Muscle of leg (tissue), 11 donors: ENCODE data around the gene WAC. TPM values are rescaled to one million over a fixed set of nuclear protein-coding genes. Genes with fewer than 3 reads are reported as not detected.
"Not testable (repeated sequence)": the region's sequence is repeated elsewhere in the genome, so short reads cannot be mapped to it uniquely, and the experiment has no call there.

Experiments
- DNase-seq: peaks from one replicate; pipeline ENCODE4 v3.0.0; 2013
- H3K27ac ChIP-seq: one replicate; pipeline ENCODE4 v1.5.1; 2013; ENCODE audit warnings: mild to moderate bottlenecking, low read length, control low read depth
- H3K27me3 ChIP-seq: one replicate; pipeline ENCODE4 v1.6.1; 2013; ENCODE audit warnings: low read length; ENCODE audit not compliant: control insufficient read depth, insufficient read depth
- H3K36me3 ChIP-seq: one replicate; pipeline ENCODE4 v1.6.1; 2013; ENCODE audit warnings: low read length; ENCODE audit not compliant: control insufficient read depth, insufficient read depth
- H3K4me1 ChIP-seq: one replicate; pipeline ENCODE4 v1.6.1; 2013; ENCODE audit warnings: low read length; ENCODE audit not compliant: control insufficient read depth, insufficient read depth
- H3K4me3 ChIP-seq: one replicate; pipeline ENCODE4 v1.5.1; 2013; ENCODE audit warnings: low read length, control low read depth
- H3K9me3 ChIP-seq: replicated peaks from 2 replicates; pipeline ENCODE4 v1.6.1; 2013; ENCODE audit warnings: low read depth, low read length; ENCODE audit not compliant: control insufficient read depth
- WGBS: methylation state at CpG from one replicate; pipeline ENCODE4 v1.1.5; 2013; ENCODE audit warnings: missing lambda C conversion rate; ENCODE audit not compliant: insufficient coverage; 5-methylcytosine and 5-hydroxymethylcytosine counted together
- polyA plus RNA-seq, 8 donors: library from polyadenylated mRNA; unstranded; fragments of 120-200 nt; gene quantifications; one replicate each; pipeline versions ENCODE4 v1.2.1 to v1.2.3, GENCODE V29; 2013; ENCODE audit warnings: inconsistent platforms in 1 of 8, low replicate concordance in 1 of 8; ENCODE audit not compliant: insufficient read length in 8 of 8, insufficient read depth in 1 of 8
- total RNA-seq: library from RNA; stranded (reverse); fragments of 120-200 nt; gene quantifications from one replicate; pipeline ENCODE4 v1.2.4, GENCODE V29; 2013

Gene WAC
- total and polyA plus RNA-seq, 9 donors = 50.5 to 92.6 (median 80.2) TPM

DNA sequence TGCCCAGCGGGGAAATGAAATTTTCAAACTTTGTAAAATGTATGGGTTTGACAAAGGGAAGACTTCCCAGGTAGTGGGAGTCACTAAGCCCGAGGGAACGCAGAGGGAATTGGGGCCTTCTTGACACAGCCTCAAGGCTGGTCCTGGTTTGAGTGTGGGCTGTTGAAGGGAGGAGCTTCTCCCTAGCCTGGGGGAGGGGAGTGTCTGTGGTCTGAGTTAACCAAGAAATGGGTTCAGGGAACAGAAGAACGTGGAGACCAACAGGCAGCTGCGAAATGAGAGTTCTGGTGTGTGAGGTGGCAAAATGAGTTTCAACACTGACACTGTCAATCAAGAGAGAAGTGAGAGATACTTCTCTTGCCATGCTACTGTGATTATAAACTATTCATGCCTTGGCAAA is 111.7 kb downstream of the WAC start:
- no peaks in the 10 kb centered on the region for H3K27me3 ChIP-seq
- no peak overlapping the region for H3K27ac ChIP-seq
- DNase-seq = no peak
- no peaks in the 10 kb centered on the region for H3K4me1 ChIP-seq
- H3K4me3 ChIP-seq = no peak overlapping the region
- peaks cover 2% of the 10 kb centered on the region for H3K9me3 ChIP-seq
- no peaks in the 10 kb centered on the region for H3K36me3 ChIP-seq
- WGBS = 83% methylated on average over 4 of the region's 5 CpGs

DNA sequence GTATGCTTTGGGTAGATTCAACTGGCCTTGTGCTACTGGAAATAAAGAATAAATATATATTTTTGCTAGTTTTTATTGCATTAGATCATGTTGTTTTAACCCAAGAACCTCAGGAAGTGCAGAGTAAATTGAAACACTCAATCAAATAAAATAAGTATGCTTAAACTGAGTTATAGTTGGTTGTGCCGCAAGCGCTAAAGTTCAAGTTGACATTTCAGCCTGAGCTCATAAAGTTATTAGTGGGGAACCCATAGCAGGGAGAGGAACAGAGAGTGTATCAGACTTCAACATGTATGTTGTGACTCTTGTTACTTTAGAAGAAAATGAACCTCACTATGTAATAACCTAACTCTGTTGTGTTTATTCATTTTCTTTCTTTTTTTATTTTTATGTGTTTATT is 119.2 kb downstream of the WAC start:
- H3K4me3 ChIP-seq = no peak overlapping the region
- no peak overlapping the region for H3K27ac ChIP-seq
- H3K27me3 ChIP-seq = no peaks in the 10 kb centered on the region
- peaks cover 2% of the 10 kb centered on the region for H3K9me3 ChIP-seq
- WGBS = 73% methylated on average over 2 of the region's 2 CpGs
- DNase-seq = no peak
- no peaks in the 10 kb centered on the region for H3K4me1 ChIP-seq
- no peaks in the 10 kb centered on the region for H3K36me3 ChIP-seq

DNA sequence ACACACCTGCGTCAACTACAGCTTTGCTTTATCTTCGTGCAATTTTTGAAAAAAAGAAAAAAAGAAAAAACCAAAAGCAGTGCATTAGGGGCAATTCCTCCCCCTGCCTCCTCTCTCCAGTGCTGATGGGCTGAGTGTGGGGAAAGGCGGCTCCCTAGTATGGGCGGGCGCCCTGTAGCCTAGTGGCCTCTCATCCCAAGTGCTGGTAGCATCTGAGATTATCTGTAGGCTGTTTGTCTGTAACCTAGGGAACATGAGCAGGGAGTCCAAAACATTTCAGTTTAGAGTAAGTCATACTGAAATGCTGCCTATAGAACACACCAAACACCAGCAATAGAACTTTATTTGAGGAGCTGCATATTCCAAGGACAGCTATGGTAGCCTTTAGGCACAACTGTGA is 119.8 kb downstream of the WAC start:
- Histone ChIP-seq H3K4me1 (no peaks in the 10 kb centered on the region), H3K27ac (no peak overlapping the region), H3K27me3 (no peaks in the 10 kb centered on the region), H3K9me3 (peaks cover 2% of the 10 kb centered on the region), H3K4me3 (no peak overlapping the region), H3K36me3 (no peaks in the 10 kb centered on the region)
- 100% methylated on average over 1 of the region's 5 CpGs for WGBS
- DNase-seq = no peak

DNA sequence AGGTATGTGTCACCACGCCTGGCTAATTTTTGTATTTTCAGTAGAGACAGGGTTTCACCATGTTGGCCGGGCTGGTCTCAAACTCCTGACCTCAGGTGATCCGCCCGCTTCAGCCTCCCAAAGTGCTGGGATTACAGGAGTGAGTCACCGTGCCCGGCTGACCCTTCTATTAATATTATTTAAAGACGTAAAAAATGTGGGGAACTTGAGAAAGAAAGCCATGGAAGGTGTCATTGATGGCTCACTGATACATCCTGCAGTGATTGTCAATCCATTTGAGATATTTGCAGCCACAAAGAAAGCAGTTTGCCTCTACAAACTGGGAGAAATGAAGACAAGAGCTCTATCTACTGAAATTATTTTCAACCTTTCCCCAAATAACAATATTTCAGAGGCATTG is 125.9 kb downstream of the WAC start:
- H3K36me3 ChIP-seq, DNase-seq, H3K4me1 ChIP-seq, H3K9me3 ChIP-seq, H3K27ac ChIP-seq, H3K27me3 ChIP-seq, H3K4me3 ChIP-seq: not testable (repeated sequence)
- WGBS = no CpG with 5 or more reads among the region's 7 CpGs

DNA sequence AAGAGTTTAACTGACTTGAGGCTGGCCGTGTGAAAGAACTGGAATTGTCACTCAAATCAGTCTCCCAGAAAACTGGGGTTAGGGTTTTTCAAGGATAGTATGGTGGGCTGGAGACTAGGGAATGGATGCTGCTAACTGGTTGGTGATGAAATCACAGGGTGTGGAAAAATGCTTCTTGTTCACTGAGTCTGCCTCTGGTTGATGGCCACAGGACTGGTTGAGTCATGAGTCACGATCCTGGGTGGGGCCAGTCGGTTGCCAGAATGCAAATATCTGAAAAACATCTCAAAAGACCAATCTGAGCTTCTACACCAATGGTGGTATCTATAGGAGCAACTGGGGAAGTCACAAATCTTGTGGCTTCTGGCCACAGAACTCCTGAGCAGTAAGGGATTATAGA is 128.1 kb downstream of the WAC start:
- Histone ChIP-seq H3K27ac (no peak overlapping the region), H3K9me3 (no peaks in the 10 kb centered on the region), H3K36me3 (no peaks in the 10 kb centered on the region), H3K4me3 (no peak overlapping the region), H3K27me3 (peaks cover 6% of the 10 kb centered on the region), H3K4me1 (no peaks in the 10 kb centered on the region)
- no peak for DNase-seq
- WGBS = 100% methylated on average over 1 of the region's 3 CpGs

DNA sequence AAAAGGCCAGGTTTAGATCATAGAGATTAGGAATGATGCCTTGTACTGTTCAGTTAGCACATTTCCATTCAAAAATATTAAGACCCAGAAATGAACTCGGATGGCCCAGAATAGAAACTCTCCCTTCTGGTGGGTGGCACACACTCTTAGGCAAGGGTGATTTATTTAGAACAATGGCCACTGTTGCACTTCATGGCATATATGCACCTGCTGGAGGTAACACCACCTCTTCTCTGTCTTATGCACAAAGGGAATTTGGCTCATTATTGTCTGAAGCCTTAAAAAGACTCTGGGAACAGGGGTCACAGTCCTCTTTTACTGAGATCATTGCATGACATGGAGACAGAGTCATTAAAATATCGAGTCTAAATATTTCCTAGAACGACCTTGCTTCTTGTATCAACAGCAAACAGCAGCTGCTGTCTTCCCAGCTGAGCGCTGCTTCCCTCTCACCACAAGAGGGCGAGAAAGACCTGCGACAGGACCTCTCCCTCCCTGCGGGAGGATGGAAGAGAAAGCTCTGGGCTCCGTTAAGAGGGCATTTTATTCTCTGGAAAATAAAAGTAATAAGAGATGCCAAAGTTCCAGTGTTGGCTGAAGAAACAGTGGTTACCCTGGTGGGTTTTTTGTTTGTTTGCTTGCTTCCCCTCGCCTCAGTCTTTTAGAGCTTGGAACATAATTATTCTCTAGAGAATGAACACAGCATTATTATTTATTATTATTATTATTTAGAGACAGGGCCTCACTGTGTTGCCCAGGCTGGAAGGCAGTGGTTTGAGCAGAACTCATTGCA is 130.9 kb downstream of the WAC start:
- H3K36me3 ChIP-seq = no peaks in the 10 kb centered on the region
- no peak overlapping the region for H3K27ac ChIP-seq
- H3K4me1 ChIP-seq = peaks cover 4% of the 10 kb centered on the region
- DNase-seq = peak; percentile 92
- no peak overlapping the region for H3K4me3 ChIP-seq
- H3K9me3 ChIP-seq = no peaks in the 10 kb centered on the region
- WGBS = no CpG with 5 or more reads among the region's 9 CpGs
- H3K27me3 ChIP-seq = peaks cover 26% of the 10 kb centered on the region

DNA sequence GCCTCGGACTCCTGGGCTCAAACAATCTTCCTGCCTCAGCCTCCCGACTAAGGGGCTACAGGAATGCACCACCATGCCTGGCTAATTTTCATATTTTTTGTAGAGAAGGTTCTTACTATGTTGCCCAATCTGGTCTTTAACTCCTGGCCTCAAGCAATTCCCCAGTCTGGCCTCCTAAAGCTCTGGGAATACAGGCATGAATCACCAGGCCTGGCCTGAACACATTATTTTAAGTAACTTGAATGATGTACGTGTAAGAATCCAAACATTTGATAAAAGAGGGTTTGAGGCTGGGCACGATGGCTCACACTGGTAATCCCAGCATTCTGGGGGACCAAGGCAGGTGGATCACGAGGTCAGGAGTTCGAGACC is 131.4 kb downstream of the WAC start:
- WGBS = no CpG with 5 or more reads among the region's 6 CpGs
- peaks cover 10% of the 10 kb centered on the region for H3K4me1 ChIP-seq
- H3K36me3 ChIP-seq = no peaks in the 10 kb centered on the region
- no peak for DNase-seq
- H3K27ac ChIP-seq = no peak overlapping the region
- H3K9me3 ChIP-seq = no peaks in the 10 kb centered on the region
- H3K27me3 ChIP-seq = peaks cover 31% of the 10 kb centered on the region
- no peak overlapping the region for H3K4me3 ChIP-seq

DNA sequence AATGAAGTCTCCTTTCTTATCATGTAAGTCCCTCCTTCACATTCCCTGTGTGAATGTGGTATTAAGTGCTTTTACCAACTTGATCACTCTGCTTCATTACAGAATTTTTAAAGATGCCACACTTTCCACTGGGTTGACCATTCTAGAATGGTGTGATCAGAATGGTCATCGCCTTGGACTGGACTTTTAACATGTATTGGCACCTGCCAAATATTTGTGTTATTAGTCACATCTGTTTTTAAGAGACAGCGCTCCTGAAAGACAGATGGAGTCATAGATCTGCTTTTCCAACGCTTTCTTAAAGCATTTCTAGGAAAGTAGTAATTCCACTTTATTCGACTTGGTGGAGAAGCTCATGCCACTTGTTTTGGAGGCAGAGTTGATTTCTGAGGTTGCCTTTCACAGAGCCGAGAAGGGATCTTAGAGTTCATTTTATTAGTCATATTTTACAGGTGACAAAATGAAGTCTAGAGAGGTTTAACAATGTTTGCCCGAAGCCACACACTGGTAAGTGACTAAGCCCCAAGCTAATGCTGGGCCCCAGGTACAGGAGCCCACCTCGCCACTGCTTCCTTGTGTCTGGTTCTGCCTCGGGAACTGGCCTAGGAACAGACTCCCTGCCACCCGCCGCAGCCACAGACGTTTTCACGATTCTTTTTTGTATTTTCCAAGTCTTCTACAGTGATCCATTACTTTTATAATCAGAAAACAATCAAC is 134.0 kb downstream of the WAC start:
- Histone ChIP-seq H3K36me3 (no peaks in the 10 kb centered on the region), H3K27ac (no peak overlapping the region), H3K4me1 (peaks cover 11% of the 10 kb centered on the region), H3K4me3 (no peak overlapping the region), H3K27me3 (peaks cover 52% of the 10 kb centered on the region), H3K9me3 (no peaks in the 10 kb centered on the region)
- 90% methylated on average over 7 of the region's 12 CpGs for WGBS
- DNase-seq = no peak

DNA sequence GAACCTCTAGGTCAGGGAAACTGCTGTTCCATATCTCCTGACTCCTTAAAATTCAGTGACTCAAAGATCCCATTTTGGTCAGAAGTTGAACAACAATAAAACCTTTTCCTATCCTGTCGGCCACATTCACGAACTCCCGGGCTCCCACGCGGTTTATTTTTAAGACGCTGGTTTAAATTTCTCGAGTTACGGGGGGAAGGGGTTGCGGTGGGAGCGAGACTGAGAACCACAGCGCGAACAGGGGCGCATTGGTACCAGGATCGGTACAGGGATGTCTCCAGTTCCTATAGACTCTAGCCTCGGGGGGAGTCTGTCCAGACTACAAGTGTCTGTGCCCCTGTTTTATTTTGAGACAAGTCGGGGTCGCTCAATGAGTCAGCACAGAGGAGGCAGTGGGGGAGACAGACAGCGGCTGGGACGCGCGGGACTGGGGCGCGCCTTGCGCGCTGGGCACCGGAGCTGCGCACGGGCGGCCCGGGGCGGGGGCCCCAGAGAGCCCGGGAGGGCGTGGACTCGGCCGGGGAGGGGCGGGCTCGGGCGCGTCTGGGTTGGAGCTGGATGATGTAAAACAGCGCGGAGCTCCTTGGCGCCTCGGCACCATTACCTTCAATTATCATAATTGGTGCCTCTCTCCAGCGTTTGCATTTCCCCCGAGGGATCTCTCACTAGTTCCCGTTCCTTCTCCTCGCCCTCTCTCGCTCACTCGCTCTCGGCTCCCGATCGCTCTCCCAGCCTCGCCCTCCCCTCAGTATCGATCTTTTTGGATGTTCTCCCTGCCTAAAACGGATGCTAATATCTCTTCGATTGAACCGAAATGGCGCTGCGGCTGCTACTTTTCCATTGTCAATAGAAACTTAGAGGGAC is 135.7 kb downstream of the WAC start:
- Histone ChIP-seq H3K36me3 (no peaks in the 10 kb centered on the region), H3K27ac (no peak overlapping the region), H3K9me3 (no peaks in the 10 kb centered on the region), H3K27me3 (peaks cover 63% of the 10 kb centered on the region), H3K4me3 (peak overlapping the region; percentile 46), H3K4me1 (peaks cover 11% of the 10 kb centered on the region)
- DNase-seq = peak; percentile 57
- WGBS = 1% methylated on average over 53 of the region's 59 CpGs
